ENCODE measurements around the gene KRT9.

KRT9 gene

DNA sequence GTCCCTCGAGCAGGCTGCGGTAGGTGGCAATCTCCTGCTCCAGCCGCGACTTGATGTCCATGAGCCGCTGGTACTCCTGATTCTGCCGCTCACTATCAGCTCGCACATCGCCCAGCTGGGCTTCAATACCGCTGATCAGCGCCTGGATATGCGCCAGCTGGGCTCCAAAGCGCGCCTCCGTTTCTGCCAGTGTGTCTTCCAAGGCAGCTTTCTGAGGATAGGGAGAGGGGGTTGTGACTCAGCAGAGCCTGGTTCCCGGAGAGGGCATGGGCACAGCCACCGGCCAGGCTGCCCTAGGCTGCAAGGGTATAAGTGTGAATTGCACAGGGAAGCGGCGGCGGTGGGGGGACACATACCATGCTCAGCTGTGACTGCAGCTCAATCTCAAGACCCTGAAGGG is 48.1 kb downstream of the KRT9 start:
- H3K36me3 ChIP-seq (ENCODE audit: insufficient read depth, low read length), result no peaks in the 10 kb centered on the region
- H3K9ac ChIP-seq (ENCODE audit: low read length), result no peak overlapping the region
- TF ChIP-seq CTCF (IDR thresholded peaks at IDR 0.05; ENCODE audit: low read length) (no peak), EZH2 (IDR thresholded peaks at IDR 0.05; ENCODE audit: borderline replicate concordance, low read length) (no peak)
- 0 out of 2 replicates have a peak, but pooled peaks cover 3% of the 10 kb centered on the region for H3K27me3 ChIP-seq (ENCODE audit: insufficient read depth, low read length)
- H3K4me1 ChIP-seq (ENCODE audit: insufficient read depth, low read length, severe bottlenecking), result no peaks in the 10 kb centered on the region
- no peaks in the 10 kb centered on the region for H3K9me3 ChIP-seq (ENCODE audit: low read length)
- no peak overlapping the region for H3K4me2 ChIP-seq (ENCODE audit: low read length)
- H3K79me2 ChIP-seq (ENCODE audit: insufficient read depth, low read length), result no peaks in the 10 kb centered on the region
- no peak overlapping the region for H3K4me3 ChIP-seq (ENCODE audit: low read depth, low read length, poor library complexity, severe bottlenecking)
- no peaks in the 10 kb centered on the region for H4K20me1 ChIP-seq (ENCODE audit: insufficient read depth, low read length)
- H3K27ac ChIP-seq (ENCODE audit: low read depth, low read length, poor library complexity, severe bottlenecking), result no peak overlapping the region
- H3F3A ChIP-seq (ENCODE audit: insufficient read depth, low read length), result no peaks in the 10 kb centered on the region
- no peaks in the 10 kb centered on the region for H3K9me2 ChIP-seq (ENCODE audit: low read depth, low read length)
- H2AFZ ChIP-seq (ENCODE audit: low read length), result no peak overlapping the region

- Histone ChIP-seq H3K9me2 (ENCODE audit: low read depth, low read length) (no peaks in the 10 kb centered on the region), H3K9me3 (ENCODE audit: low read length) (no peaks in the 10 kb centered on the region), H4K20me1 (ENCODE audit: insufficient read depth, low read length) (no peaks in the 10 kb centered on the region), H3K27me3 (ENCODE audit: insufficient read depth, low read length) (0 out of 2 replicates have a peak, but pooled peaks cover 3% of the 10 kb centered on the region), H3K4me2 (ENCODE audit: low read length) (no peak overlapping the region), H3K9ac (ENCODE audit: low read length) (no peak overlapping the region), H3K4me3 (ENCODE audit: low read depth, low read length, poor library complexity, severe bottlenecking) (no peak overlapping the region), H3K27ac (ENCODE audit: low read depth, low read length, poor library complexity, severe bottlenecking) (no peak overlapping the region), H2AFZ (ENCODE audit: low read length) (no peak overlapping the region), H3K79me2 (ENCODE audit: insufficient read depth, low read length) (no peaks in the 10 kb centered on the region), H3K36me3 (ENCODE audit: insufficient read depth, low read length) (no peaks in the 10 kb centered on the region), H3F3A (ENCODE audit: insufficient read depth, low read length) (no peaks in the 10 kb centered on the region), H3K4me1 (ENCODE audit: insufficient read depth, low read length, severe bottlenecking) (no peaks in the 10 kb centered on the region)
- TF ChIP-seq CTCF (IDR thresholded peaks at IDR 0.05; ENCODE audit: low read length) (no peak), EZH2 (IDR thresholded peaks at IDR 0.05; ENCODE audit: borderline replicate concordance, low read length) (no peak)
Measured at GRCh38 chr17:41523225-41523593, 48.6 kb downstream of the KRT9 start.

DNA sequence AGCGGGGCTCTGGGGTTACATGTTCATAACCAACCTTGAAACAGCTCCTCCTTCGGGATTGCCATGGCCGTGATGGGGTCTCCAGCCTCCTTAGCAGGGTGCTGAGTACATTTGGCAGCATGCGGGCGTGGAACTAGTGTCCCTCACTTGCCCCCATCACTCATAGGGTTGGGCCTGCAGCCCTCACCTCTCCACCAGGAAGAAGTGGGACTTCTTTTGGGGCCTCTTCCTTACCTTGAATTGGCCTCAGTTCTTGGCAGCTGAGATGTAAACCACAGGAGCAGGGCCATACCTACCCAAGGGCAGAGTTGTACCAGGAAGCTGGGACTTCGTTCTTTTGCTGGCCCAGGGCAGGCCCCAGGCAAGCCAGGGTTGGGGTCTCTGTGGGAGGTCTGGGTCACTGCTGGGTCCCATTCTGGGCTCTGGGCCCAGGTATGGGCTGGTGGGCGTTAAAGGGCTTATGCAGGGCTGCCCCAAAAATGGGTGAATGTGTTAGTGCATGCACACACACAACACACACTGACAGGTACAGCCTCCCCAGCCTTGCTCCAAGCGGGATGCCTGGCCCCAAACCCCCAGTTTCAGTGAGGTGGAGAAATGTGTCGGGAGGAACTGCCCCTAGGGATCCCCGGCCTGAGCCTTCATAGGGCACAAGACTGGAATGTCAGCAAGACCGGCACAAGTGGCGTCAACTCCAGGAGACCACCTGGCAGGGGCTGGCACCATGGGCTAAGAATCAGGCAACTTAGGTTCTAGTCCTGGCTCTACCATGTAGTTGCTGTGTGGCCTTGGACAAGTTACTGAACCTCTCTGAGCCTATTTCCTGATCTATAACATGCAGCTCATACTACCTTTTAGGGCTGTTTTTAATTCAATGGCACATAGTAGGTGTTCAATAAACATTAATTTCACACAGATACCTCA is 49.3 kb downstream of the KRT9 start:
- TF ChIP-seq CTCF (IDR thresholded peaks at IDR 0.05; ENCODE audit: low read length), result no peak
- no peak for TF ChIP-seq EZH2 (IDR thresholded peaks at IDR 0.05; ENCODE audit: borderline replicate concordance, low read length)
- Histone ChIP-seq H3K27me3 (ENCODE audit: insufficient read depth, low read length) (0 out of 2 replicates have a peak, but pooled peaks cover 3% of the 10 kb centered on the region), H3K4me2 (ENCODE audit: low read length) (no peak overlapping the region), H3K36me3 (ENCODE audit: insufficient read depth, low read length) (no peaks in the 10 kb centered on the region), H3K9me2 (ENCODE audit: low read depth, low read length) (no peaks in the 10 kb centered on the region), H3K9ac (ENCODE audit: low read length) (no peak overlapping the region), H4K20me1 (ENCODE audit: insufficient read depth, low read length) (no peaks in the 10 kb centered on the region), H3K27ac (ENCODE audit: low read depth, low read length, poor library complexity, severe bottlenecking) (no peak overlapping the region), H2AFZ (ENCODE audit: low read length) (no peak overlapping the region), H3K4me3 (ENCODE audit: low read depth, low read length, poor library complexity, severe bottlenecking) (no peak overlapping the region), H3K9me3 (ENCODE audit: low read length) (no peaks in the 10 kb centered on the region), H3K4me1 (ENCODE audit: insufficient read depth, low read length, severe bottlenecking) (no peaks in the 10 kb centered on the region), H3F3A (ENCODE audit: insufficient read depth, low read length) (no peaks in the 10 kb centered on the region), H3K79me2 (ENCODE audit: insufficient read depth, low read length) (no peaks in the 10 kb centered on the region)
